Muscle layer of duodenum (tissue), 2 donors: ENCODE results near the gene LCE2D.

Source experiments
- H3K27ac ChIP-seq: one replicate; pipeline ENCODE4 v1.7.0; 2013; ENCODE audit warnings: mild to moderate bottlenecking, low read length
- H3K27me3 ChIP-seq: one replicate; pipeline ENCODE4 v1.7.0; 2013; ENCODE audit warnings: low read depth, mild to moderate bottlenecking, control low read depth, low read length
- H3K36me3 ChIP-seq, 2 donors: one replicate each; pipeline ENCODE4 v1.7.0; 2013; ENCODE audit warnings: low read length in 2 of 2, control low read depth in 1 of 2, mild to moderate bottlenecking in 1 of 2; ENCODE audit not compliant: insufficient read depth in 2 of 2, control insufficient read depth in 1 of 2
- H3K4me1 ChIP-seq, 2 donors: one replicate each; pipeline ENCODE4 v1.7.0; 2013; ENCODE audit warnings: low read length in 2 of 2, mild to moderate bottlenecking in 2 of 2, control low read depth in 1 of 2, moderate library complexity in 1 of 2; ENCODE audit not compliant: insufficient read depth in 2 of 2, control insufficient read depth in 1 of 2
- H3K4me3 ChIP-seq, 2 donors: one replicate each; pipeline ENCODE4 v1.7.0; 2013; ENCODE audit warnings: low read length in 2 of 2, low read depth in 1 of 2, mild to moderate bottlenecking in 1 of 2
- H3K9me3 ChIP-seq, 2 donors: one replicate each; pipeline ENCODE4 v1.7.0; 2013; ENCODE audit warnings: low read length in 2 of 2, control low read depth in 1 of 2, mild to moderate bottlenecking in 1 of 2; ENCODE audit not compliant: control insufficient read depth in 1 of 2
- donor health status: healthy.

LCE2D gene

GRCh38 chr1:152699746-152700145 lies 36.6 kb downstream of the LCE2D start:
- no peaks in the 10 kb centered on the region for H3K9me3 ChIP-seq
- no peak overlapping the region for H3K27ac ChIP-seq
- no peak overlapping the region for H3K4me3 ChIP-seq
- H3K4me1 ChIP-seq, result no peaks in the 10 kb centered on the region
- H3K36me3 ChIP-seq, result no peaks in the 10 kb centered on the region
- no peaks in the 10 kb centered on the region for H3K27me3 ChIP-seq

- H3K4me3 ChIP-seq, result no peak within 1 kb of the TSS
- H3K27ac ChIP-seq, result no peak within 1 kb of the TSS
- no peaks in the 10 kb centered on the region for H3K36me3 ChIP-seq
- no peaks in the 10 kb centered on the region for H3K9me3 ChIP-seq
- no peaks in the 10 kb centered on the region for H3K4me1 ChIP-seq
- no peaks in the 10 kb centered on the region for H3K27me3 ChIP-seq
Measured at GRCh38 chr1:152707860-152708259, 44.7 kb downstream of the LCE2D start, which contains the start of gene LCE4A. Gene LCE4A (plus strand): TSS chr1:152708160. CDS start chr1:152709076, 916 bp downstream.
